Uterus (tissue), 4 donors: ENCODE results near the gene PTPRN2. TPM values are rescaled to one million over a fixed set of nuclear protein-coding genes. Genes with fewer than 3 reads are reported as not detected.
A peak's percentile ranks its signal among the peaks of the same experiment; 100 is the strongest.

Experiments used
- DNase-seq, 2 donors: peaks; one replicate each; pipeline ENCODE4 v3.0.0-alpha.2; 2019 to 2020
- H3K27ac ChIP-seq, 2 donors: fragments of 200-600 bp; sonication (generic); 1 replicate in 1 of 2; 2 replicates in 1 of 2; pipeline ENCODE4 v1.5.1; 2016 to 2018
- H3K27me3 ChIP-seq, 2 donors: fragments of 200-600 bp; sonication (generic); one replicate each; pipeline ENCODE4 v1.5.1; 2018 to 2019; ENCODE audit warnings: control low read depth in 1 of 2
- H3K36me3 ChIP-seq, 2 donors: fragments of 200-600 bp; sonication (generic); one replicate each; pipeline ENCODE4 v1.5.1; 2019; ENCODE audit warnings: control low read depth in 1 of 2
- H3K4me1 ChIP-seq, 2 donors: fragments of 200-600 bp; sonication (generic); one replicate each; pipeline ENCODE4 v1.5.1; 2018 to 2019; ENCODE audit warnings: control low read depth in 1 of 2
- H3K4me3 ChIP-seq, 2 donors: fragments of 200-600 bp; sonication (generic); 1 replicate in 1 of 2; 2 replicates in 1 of 2; pipeline ENCODE4 v1.5.1; 2018 to 2019; ENCODE audit warnings: mild to moderate bottlenecking in 1 of 2
- H3K9me3 ChIP-seq, 2 donors: fragments of 200-600 bp; sonication (generic); one replicate each; pipeline ENCODE4 v1.5.1; 2019; ENCODE audit warnings: control low read depth in 1 of 2
- POLR2A ChIP-seq, 2 donors: fragments of 450-650 bp; IDR thresholded peaks; one replicate each; pipeline ENCODE4 v1.6.1; 2016; ENCODE audit warnings: antibody characterized with exemption in 2 of 2, mild to moderate bottlenecking in 1 of 2, moderate library complexity in 1 of 2
- intact Hi-C: fragments of 100-400 bp; cut with DNase I; formaldehyde crosslinking; loops from one replicate; pipeline ENCODE4 v1.15.1; 2023; ENCODE audit warnings: low total_unique reads
- total RNA-seq, 4 donors: library from RNA; depleted of rRNA in 3 of 4; stranded (reverse); fragments of >200 nt in 3 of 4; gene quantifications; one replicate each; pipeline versions ENCODE4 v1.1.0 to v1.2.4, GENCODE V29; 2014 to 2023
- TF ChIP-seq, protein P1 (sequence below), 4 experiments: fragments of 200-600 bp in 2 of 4; fragments of 450-650 bp in 2 of 4; sonication (generic) in 2 of 4; IDR thresholded peaks; one replicate each; pipeline ENCODE4 v1.5.1; 2016 to 2019; ENCODE audit warnings: antibody characterized with exemption in 4 of 4, mild to moderate bottlenecking in 2 of 4, moderate library complexity in 1 of 4
- donor health status: DM: yes; HTN: yes; CAD: no.

PTPRN2 gene
- total RNA-seq, 4 donors from 2014 or later: 1.2 to 5.2 (median 2.3) TPM

DNA sequence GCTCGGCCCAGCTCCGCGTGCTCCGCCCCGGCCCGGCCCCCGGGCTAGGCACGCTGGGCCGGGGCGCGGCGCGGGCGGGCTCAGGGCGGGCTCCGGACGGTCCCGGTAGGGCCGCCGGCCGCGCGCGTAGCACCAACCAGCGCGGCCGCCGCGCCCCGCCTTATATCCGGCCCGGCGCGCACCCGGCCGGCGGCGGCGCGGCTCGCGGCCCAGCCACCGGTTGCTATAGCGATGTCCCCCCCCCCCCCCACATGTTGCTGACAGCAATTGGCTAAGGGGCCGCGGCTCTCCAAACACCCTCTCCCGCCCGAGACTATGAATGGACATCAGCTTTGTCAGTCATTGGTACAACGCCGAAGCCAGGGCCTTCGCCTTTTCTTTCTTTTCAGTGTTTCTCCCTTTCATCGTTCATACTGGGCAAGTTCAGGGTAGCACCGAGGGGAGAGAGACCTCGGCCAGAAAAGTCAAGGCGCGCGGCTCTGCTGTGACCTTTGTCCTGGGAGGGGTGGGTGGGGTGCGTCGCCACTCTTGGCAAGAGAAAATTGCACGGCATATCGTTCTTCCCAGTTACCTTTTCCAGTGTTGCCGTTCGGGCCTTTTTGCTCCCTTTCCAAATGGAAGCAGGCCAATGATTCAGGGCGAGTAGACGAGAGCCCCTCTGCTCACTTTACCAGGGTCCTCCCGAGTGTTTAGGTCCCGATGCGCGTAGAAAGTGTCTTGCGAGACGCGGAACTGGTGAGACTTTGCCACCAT is 896.6 kb downstream of the PTPRN2 start:
- intact Hi-C loops: no loop called here
- peak in 1 of 2 donors; percentile 19 for DNase-seq
- no peaks in the 10 kb centered on the region for H3K36me3 ChIP-seq
- peaks cover 0 to 10% of the 10 kb centered on the region in 2 donors for H3K4me1 ChIP-seq
- peaks cover 0 to 43% of the 10 kb centered on the region in 2 donors for H3K27me3 ChIP-seq
- H3K27ac ChIP-seq: no peak overlapping the region
- H3K4me3 ChIP-seq: no peak overlapping the region
- no peaks in the 10 kb centered on the region for H3K9me3 ChIP-seq
- TF ChIP-seq POLR2A (IDR thresholded peaks at IDR 0.05): no peak
- TF ChIP-seq, protein P1, sequence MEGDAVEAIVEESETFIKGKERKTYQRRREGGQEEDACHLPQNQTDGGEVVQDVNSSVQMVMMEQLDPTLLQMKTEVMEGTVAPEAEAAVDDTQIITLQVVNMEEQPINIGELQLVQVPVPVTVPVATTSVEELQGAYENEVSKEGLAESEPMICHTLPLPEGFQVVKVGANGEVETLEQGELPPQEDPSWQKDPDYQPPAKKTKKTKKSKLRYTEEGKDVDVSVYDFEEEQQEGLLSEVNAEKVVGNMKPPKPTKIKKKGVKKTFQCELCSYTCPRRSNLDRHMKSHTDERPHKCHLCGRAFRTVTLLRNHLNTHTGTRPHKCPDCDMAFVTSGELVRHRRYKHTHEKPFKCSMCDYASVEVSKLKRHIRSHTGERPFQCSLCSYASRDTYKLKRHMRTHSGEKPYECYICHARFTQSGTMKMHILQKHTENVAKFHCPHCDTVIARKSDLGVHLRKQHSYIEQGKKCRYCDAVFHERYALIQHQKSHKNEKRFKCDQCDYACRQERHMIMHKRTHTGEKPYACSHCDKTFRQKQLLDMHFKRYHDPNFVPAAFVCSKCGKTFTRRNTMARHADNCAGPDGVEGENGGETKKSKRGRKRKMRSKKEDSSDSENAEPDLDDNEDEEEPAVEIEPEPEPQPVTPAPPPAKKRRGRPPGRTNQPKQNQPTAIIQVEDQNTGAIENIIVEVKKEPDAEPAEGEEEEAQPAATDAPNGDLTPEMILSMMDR (IDR thresholded peaks at IDR 0.05): no peak

DNA sequence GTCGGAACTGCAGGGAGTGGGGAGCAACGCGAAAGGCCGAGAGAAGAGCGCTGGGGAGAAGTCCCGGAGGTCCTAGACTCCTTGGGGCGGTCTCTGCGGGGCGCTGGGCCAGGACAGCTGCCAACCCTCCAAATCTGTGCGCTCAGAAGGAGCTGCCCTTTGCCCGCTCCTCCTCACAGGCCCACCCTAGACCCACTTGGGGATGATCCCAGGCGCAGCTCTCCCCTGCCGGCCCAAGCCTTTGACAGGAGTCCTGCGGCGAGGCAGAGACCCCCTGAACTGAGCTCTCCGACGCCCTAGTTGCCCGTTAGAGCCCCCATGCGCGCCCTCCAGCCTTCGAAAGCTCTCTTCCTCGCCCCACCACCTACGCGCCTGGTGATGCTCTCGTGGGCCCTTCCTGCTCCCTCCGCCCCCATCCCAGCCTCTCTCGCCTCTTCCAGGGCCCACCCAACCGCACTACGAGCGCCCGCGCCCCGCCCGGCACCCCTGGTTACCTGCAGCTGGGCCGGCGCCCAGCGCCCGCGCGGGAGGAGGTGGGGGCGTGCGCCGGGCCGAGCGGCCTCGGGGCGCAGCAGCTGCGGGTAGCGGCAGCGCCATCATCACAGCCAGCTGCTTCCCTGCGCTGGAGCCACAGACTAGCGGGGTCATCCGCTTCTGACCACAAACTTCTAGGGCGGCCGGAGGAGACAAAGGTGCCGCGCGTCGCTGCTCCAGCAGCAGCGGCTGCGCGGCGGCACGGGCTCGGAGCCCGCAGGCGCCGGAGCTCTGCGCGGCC is 897.4 kb downstream of the PTPRN2 start:
- Histone ChIP-seq H3K36me3 (no peaks in the 10 kb centered on the region), H3K9me3 (no peaks in the 10 kb centered on the region), H3K27ac (no peak overlapping the region), H3K4me1 (peaks cover 0 to 12% of the 10 kb centered on the region in 2 donors), H3K4me3 (peak overlapping the region in 1 of 2 donors; percentile 18), H3K27me3 (peaks cover 3 to 44% of the 10 kb centered on the region in 2 donors)
- TF ChIP-seq, protein P1 (IDR thresholded peaks at IDR 0.05): no peak
- no peak for TF ChIP-seq POLR2A (IDR thresholded peaks at IDR 0.05)
- intact Hi-C loops: no loop called here
- DNase-seq: no peak

DNA sequence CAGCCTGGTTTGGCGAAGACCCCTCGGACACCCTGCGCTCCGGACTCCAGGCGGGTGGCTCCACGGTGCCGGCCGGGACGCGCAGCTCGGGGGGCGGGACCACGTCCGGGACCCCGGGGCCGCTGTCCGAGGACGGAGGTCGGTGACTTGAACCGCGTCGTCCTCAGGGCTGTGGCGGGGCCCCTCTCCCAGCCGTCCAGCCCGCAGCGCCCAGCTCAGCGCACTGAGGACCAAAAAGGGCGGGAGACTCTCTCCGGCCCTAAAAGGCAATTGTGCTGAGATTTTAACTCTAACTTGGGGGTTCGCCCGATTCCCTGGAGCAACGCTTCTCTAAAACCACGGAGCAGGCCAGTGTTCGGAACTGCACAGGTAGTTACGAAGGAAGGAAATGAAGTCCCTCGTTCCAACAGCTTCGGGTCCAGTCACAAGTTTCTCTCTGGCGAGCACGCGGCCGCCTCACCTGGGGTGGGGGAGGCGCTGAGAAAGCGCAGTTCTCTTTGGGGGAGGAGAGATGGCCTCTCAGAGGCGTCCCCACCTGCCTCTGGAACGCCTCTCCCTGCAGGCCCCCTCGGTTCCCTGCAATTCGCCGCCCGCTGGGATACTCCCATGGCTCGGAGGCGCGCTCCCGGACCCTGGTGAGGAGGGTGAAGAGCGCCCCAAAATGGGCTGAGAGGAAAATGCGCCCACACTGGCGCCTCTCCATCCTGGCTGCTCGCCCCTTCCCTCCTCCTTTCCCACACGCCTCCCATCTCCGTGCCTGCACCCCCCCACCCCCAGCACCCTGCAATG is 898.2 kb downstream of the PTPRN2 start:
- H3K27me3 ChIP-seq: peaks cover 4 to 43% of the 10 kb centered on the region in 2 donors

DNA sequence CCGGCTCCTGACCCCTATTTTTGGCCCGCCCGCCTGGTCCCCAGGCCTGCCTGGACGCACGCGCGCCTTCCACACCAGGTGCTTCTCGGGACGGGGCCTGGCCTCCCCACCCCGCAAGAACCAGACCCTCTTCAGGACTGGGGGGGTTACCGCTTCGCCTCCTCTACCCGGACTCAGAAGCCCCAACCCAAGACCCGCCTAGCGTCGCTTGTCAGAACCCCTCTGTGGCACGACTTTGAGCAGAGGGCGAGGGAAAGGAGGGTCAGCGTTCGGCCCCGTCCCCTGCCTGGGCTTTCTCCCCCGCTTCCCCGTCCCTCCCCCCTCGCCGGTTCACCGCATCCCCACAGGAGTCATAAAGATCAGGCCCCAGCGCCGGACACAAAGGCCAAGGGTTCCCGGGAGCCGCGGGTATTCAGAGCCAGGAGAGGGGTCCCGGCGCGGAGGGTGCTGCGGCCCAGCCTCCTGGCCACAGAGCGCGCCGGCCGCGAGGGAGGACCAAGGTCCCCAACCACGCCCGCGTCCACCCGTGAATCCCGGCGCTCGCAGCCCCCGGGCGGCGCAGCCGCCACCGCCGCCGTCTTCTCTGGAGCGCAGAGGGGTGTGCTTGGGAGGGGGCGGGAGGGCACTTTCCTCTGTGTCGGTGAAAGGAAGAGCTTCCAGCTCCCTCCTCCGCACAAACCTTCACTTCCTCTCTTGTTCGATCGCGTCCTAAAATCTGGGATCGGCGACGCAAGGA is 898.9 kb downstream of the PTPRN2 start:
- Histone ChIP-seq H3K36me3 (no peaks in the 10 kb centered on the region), H3K4me1 (peaks cover 0 to 19% of the 10 kb centered on the region in 2 donors), H3K27ac (no peak overlapping the region), H3K4me3 (no peak overlapping the region), H3K9me3 (no peaks in the 10 kb centered on the region), H3K27me3 (peaks cover 4 to 47% of the 10 kb centered on the region in 2 donors)
- intact Hi-C loops: no loop called here
- no peak for DNase-seq
- no peak for TF ChIP-seq POLR2A (IDR thresholded peaks at IDR 0.05)
- TF ChIP-seq, protein P1 (IDR thresholded peaks at IDR 0.05): no peak

More for the DNA sequence above, 898.2 kb downstream of the PTPRN2 start:
- TF ChIP-seq, protein P1 (IDR thresholded peaks at IDR 0.05): no peak
- TF ChIP-seq POLR2A (IDR thresholded peaks at IDR 0.05): no peak
- H3K4me1 ChIP-seq: peaks cover 0 to 18% of the 10 kb centered on the region in 2 donors
- intact Hi-C loops: no loop called here
- H3K36me3 ChIP-seq: no peaks in the 10 kb centered on the region
- no peak for DNase-seq
- no peak overlapping the region for H3K27ac ChIP-seq
- H3K4me3 ChIP-seq: no peak overlapping the region
- H3K9me3 ChIP-seq: no peaks in the 10 kb centered on the region
